ENCODE results near the gene DDX17.

The DDX17 gene

GRCh38 chr22:38441620-38442287 lies 64.4 kb downstream of the DDX17 start:
- TF ChIP-seq POLR2A (IDR thresholded peaks at IDR 0.05; ENCODE audit: low read depth, low read length): no peak
- FAIRE-seq (no peak), DNase-seq (ENCODE audit: insufficient read length, low spot score) (no peak)

- TF ChIP-seq POLR2A (IDR thresholded peaks at IDR 0.05; ENCODE audit: low read depth, low read length): no peak
Observed at GRCh38 chr22:38440747-38441350, 65.3 kb downstream of the DDX17 start.

GRCh38 chr22:38437416-38437815 lies 68.7 kb downstream of the DDX17 start:
- FAIRE-seq (no peak), DNase-seq (ENCODE audit: insufficient read length, low spot score) (no peak)
- TF ChIP-seq POLR2A (IDR thresholded peaks at IDR 0.05; ENCODE audit: low read depth, low read length): no peak

More at GRCh38 chr22:38440747-38441350, 65.3 kb downstream of the DDX17 start:
- FAIRE-seq (no peak), DNase-seq (ENCODE audit: insufficient read length, low spot score) (no peak)

- no peak for TF ChIP-seq POLR2A (IDR thresholded peaks at IDR 0.05; ENCODE audit: low read depth, low read length)
- FAIRE-seq: no peak
Observed at GRCh38 chr22:38436629-38437395, 69.3 kb downstream of the DDX17 start.

GRCh38 chr22:38435965-38436364 lies 70.1 kb downstream of the DDX17 start:
- TF ChIP-seq POLR2A (IDR thresholded peaks at IDR 0.05; ENCODE audit: low read depth, low read length): no peak
- DNase-seq (ENCODE audit: insufficient read length, low spot score): no peak

More at GRCh38 chr22:38436629-38437395, 69.3 kb downstream of the DDX17 start:
- DNase-seq (ENCODE audit: insufficient read length, low spot score): no peak

DNA sequence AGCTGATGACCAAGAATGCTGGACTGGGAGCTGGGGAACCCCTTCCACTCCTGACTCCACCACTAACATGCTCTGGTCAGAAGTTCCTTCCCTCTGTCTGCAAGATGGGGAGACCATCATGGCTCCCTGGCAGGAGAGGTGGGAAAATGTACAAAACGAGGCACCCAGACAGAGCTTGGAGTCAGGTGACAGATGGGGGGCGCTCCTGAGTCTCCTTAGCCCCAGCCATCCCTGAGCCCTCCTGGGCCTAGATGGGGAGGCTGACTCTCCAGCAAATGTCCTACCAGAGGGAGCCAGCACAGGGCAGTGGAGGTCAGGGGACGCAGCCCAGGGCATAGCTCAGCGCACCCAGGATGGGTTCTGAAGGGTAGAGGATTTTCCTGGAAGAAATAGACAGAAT lies 71.1 kb downstream of the DDX17 start:
- no peak for FAIRE-seq
- TF ChIP-seq POLR2A (IDR thresholded peaks at IDR 0.05; ENCODE audit: low read depth, low read length): no peak
- no peak for DNase-seq (ENCODE audit: insufficient read length, low spot score)

More at GRCh38 chr22:38435965-38436364, 70.1 kb downstream of the DDX17 start:
- no peak for FAIRE-seq

- FAIRE-seq: no peak
- no peak for TF ChIP-seq POLR2A (IDR thresholded peaks at IDR 0.05; ENCODE audit: low read depth, low read length)
- no peak for DNase-seq (ENCODE audit: insufficient read length, low spot score)
Observed at GRCh38 chr22:38433871-38434270, 72.2 kb downstream of the DDX17 start.
